Cardiac muscle cell (in vitro differentiated cells and primary cell): ENCODE data around the gene HCN2. TPM values are rescaled to one million over a fixed set of nuclear protein-coding genes. Genes with fewer than 3 reads are reported as not detected.
A peak's percentile ranks its signal among the peaks of the same experiment; 100 is the strongest.

Experiments used
- DNase-seq, 2 donors: peaks; one replicate each; pipeline versions ENCODE4 v3.0.0 to v3.0.0-alpha.2; 2010 to 2017; ENCODE audit warnings: low read depth in 1 of 2, low spot score in 1 of 2
- H3K27ac ChIP-seq: fragments of 200-600 bp; sonication (generic); 2 replicates; pipeline ENCODE4 v1.5.1; 2016
- H3K27me3 ChIP-seq: fragments of 200-600 bp; sonication (generic); 2 replicates; pipeline ENCODE4 v1.6.0; 2016; ENCODE audit warnings: control low read depth
- H3K36me3 ChIP-seq: fragments of 200-600 bp; sonication (generic); 2 replicates; pipeline ENCODE4 v1.5.1; 2016; ENCODE audit warnings: control low read depth
- H3K4me1 ChIP-seq: fragments of 200-600 bp; sonication (generic); 2 replicates; pipeline ENCODE4 v1.8.1; 2017; ENCODE audit warnings: low read depth, mild to moderate bottlenecking, mixed run types
- H3K4me3 ChIP-seq: fragments of 200-600 bp; sonication (generic); 2 replicates; pipeline ENCODE4 v1.5.1; 2016; ENCODE audit warnings: mild to moderate bottlenecking
- H3K9me3 ChIP-seq: fragments of 200-600 bp; sonication (generic); 2 replicates; pipeline ENCODE4 v1.5.1; 2017; ENCODE audit warnings: low read depth, mild to moderate bottlenecking, control low read depth
- CTCF ChIP-seq: IDR thresholded peaks from 2 replicates; pipeline ENCODE4 v1.5.1; 2012; ENCODE audit warnings: low read depth, mild to moderate bottlenecking, low read length
- polyA plus RNA-seq: library from polyadenylated mRNA; unstranded; fragments of >200 nt; fragmentation: Nextera tagmentation; extraction: Ambion mirVana; gene quantifications from 2 replicates; pipeline ENCODE4 v1.2.1, GENCODE V29; 2016
- total RNA-seq: library from RNA; depleted of rRNA; stranded (reverse); fragments of >200 nt; gene quantifications from 2 replicates; pipeline ENCODE4 v1.2.3, GENCODE V29; 2016

HCN2 gene
- total and polyA plus RNA-seq, 2 experiments from 2014 or later, result 0.46 to 1.0 TPM

GRCh38 chr19:612941-613340, 23.3 kb downstream of the HCN2 start:
- Histone ChIP-seq H3K27me3 (no peaks in the 10 kb centered on the region), H3K36me3 (peaks cover 11% of the 10 kb centered on the region), H3K27ac (no peak overlapping the region), H3K4me1 (no peaks in the 10 kb centered on the region), H3K4me3 (no peak overlapping the region), H3K9me3 (no peaks in the 10 kb centered on the region)
- DNase-seq, result no peak
- no peak for TF ChIP-seq CTCF

- Histone ChIP-seq H3K27me3 (no peaks in the 10 kb centered on the region), H3K4me1 (no peaks in the 10 kb centered on the region), H3K36me3 (peaks cover 17% of the 10 kb centered on the region), H3K27ac (no peak overlapping the region), H3K9me3 (no peaks in the 10 kb centered on the region), H3K4me3 (no peak overlapping the region)
- TF ChIP-seq CTCF, result no peak
- DNase-seq, result no peak
Observed at GRCh38 chr19:613732-614567, 24.3 kb downstream of the HCN2 start.

GRCh38 chr19:615619-616018, 25.9 kb downstream of the HCN2 start:
- Histone ChIP-seq H3K4me3 (no peak overlapping the region), H3K4me1 (no peaks in the 10 kb centered on the region), H3K27me3 (no peaks in the 10 kb centered on the region), H3K27ac (no peak overlapping the region), H3K36me3 (peaks cover 20% of the 10 kb centered on the region), H3K9me3 (no peaks in the 10 kb centered on the region)
- peak in 1 of 2 donors; percentile 27 for DNase-seq
- TF ChIP-seq CTCF, result no peak

- H3K27ac ChIP-seq, result no peak overlapping the region
- no peaks in the 10 kb centered on the region for H3K4me1 ChIP-seq
- no peak overlapping the region for H3K4me3 ChIP-seq
- TF ChIP-seq CTCF, result no peak
- H3K9me3 ChIP-seq, result no peaks in the 10 kb centered on the region
- H3K36me3 ChIP-seq, result peaks cover 20% of the 10 kb centered on the region
- DNase-seq, result no peak
- H3K27me3 ChIP-seq, result no peaks in the 10 kb centered on the region
Observed at GRCh38 chr19:616062-616700, 26.5 kb downstream of the HCN2 start.

- no peak for DNase-seq
- Histone ChIP-seq H3K4me3 (no peak overlapping the region), H3K27me3 (no peaks in the 10 kb centered on the region), H3K27ac (no peak overlapping the region), H3K9me3 (no peaks in the 10 kb centered on the region), H3K36me3 (peaks cover 23% of the 10 kb centered on the region), H3K4me1 (no peaks in the 10 kb centered on the region)
- TF ChIP-seq CTCF, result no peak
Observed at GRCh38 chr19:616747-617526, 27.3 kb downstream of the HCN2 start.
